ENCODE measurements around the gene MRM1.

The MRM1 gene

GRCh38 chr17:36632916-36633771 lies 31.8 kb downstream of the MRM1 start:
- DNase-seq: no peak

- DNase-seq: no peak
Measured at GRCh38 chr17:36640346-36640745, 39.0 kb downstream of the MRM1 start.

- DNase-seq: no peak
Measured at GRCh38 chr17:36640836-36641235, 39.5 kb downstream of the MRM1 start.

- no peak for DNase-seq
Measured at GRCh38 chr17:36641331-36641876, 40.0 kb downstream of the MRM1 start.

- DNase-seq: no peak
Measured at GRCh38 chr17:36641877-36642845, 40.8 kb downstream of the MRM1 start.

- DNase-seq: no peak
Measured at GRCh38 chr17:36643086-36643685, 41.8 kb downstream of the MRM1 start.

GRCh38 chr17:36645422-36645821 lies 44.0 kb downstream of the MRM1 start:
- DNase-seq: no peak

- DNase-seq: no peak
Measured at GRCh38 chr17:36647636-36648035, 46.3 kb downstream of the MRM1 start.

- no peak for DNase-seq
Measured at GRCh38 chr17:36650096-36650775, 48.9 kb downstream of the MRM1 start.

GRCh38 chr17:36653374-36653773 lies 52.0 kb downstream of the MRM1 start:
- DNase-seq: no peak

GRCh38 chr17:36653856-36654255 lies 52.5 kb downstream of the MRM1 start:
- DNase-seq: no peak

GRCh38 chr17:36655726-36656125 lies 54.3 kb downstream of the MRM1 start:
- DNase-seq: no peak

GRCh38 chr17:36657390-36657762 lies 56.0 kb downstream of the MRM1 start:
- DNase-seq: no peak

- DNase-seq: no peak
Measured at GRCh38 chr17:36657763-36658490, 56.5 kb downstream of the MRM1 start.

Data from activated CD4-positive, CD25-positive, alpha-beta regulatory T cell treated with anti-CD3 and anti-CD28 coated beads, Interleukin-2, amount 50 U/mL, for 72 hours (primary cell).